Fibroblast of lung (primary cell): ENCODE measurements around the gene CENPK.

Experiments used
- CTCF ChIP-seq, 2 donors: IDR thresholded peaks in 1 of 2; conservative IDR thresholded peaks in 1 of 2; 1 replicate in 1 of 2; 2 replicates in 1 of 2; pipeline ENCODE4 v1.5.1; 2011 to 2012; ENCODE audit warnings: low read length in 2 of 2, control low read depth in 1 of 2, inconsistent platforms in 1 of 2, low read depth in 1 of 2, mild to moderate bottlenecking in 1 of 2
- EZH2 ChIP-seq: IDR thresholded peaks from 2 replicates; pipeline ENCODE4 v1.5.1; 2012; ENCODE audit warnings: low read length, control low read depth, mild to moderate bottlenecking; ENCODE audit errors: missing control alignments

GRCh38 chr5:65563777-65564176, 809 bp upstream of the CENPK start:
- TF ChIP-seq CTCF (conservative IDR thresholded peaks at IDR 0.05 in 1 of 2, IDR thresholded peaks at IDR 0.05 in 1 of 2; ENCODE audit: low read depth in 1 of 2, low read length in 2 of 2) (no peak), EZH2 (no peak)
